ENCODE results near the gene GIGYF2.

Gene GIGYF2

GRCh38 chr2:232697059-232697806 is at the start of gene GIGYF2:
GIGYF2 (plus strand) TSS chr2:232697331; CDS start chr2:232735198, 37,867 bp downstream.
- no peak for TF ChIP-seq CTCF (IDR thresholded peaks at IDR 0.05)
- Mint-ChIP-seq H3K9me3 (no peaks in the 10 kb centered on the region), H3K4me3 (peak within 1 kb of the TSS; percentile 99), H3K36me3 (ENCODE audit: low read depth) (peaks cover 12% of the 10 kb centered on the region), H3K4me1 (peaks cover 34% of the 10 kb centered on the region), H3K27me3 (ENCODE audit: low read depth, poor library complexity) (no peaks in the 10 kb centered on the region), H3K27ac (peak within 1 kb of the TSS; percentile 95)
- DNase-seq: peak; percentile 99

GRCh38 chr2:232649033-232649432 is 48.1 kb upstream of the GIGYF2 start:
- Mint-ChIP-seq H3K4me1 (peaks cover 66% of the 10 kb centered on the region), H3K36me3 (ENCODE audit: low read depth) (no peaks in the 10 kb centered on the region), H3K9me3 (no peaks in the 10 kb centered on the region), H3K27me3 (ENCODE audit: low read depth, poor library complexity) (no peaks in the 10 kb centered on the region), H3K27ac (peak overlapping the region; percentile 68), H3K4me3 (no peak overlapping the region)
- no peak for TF ChIP-seq CTCF (IDR thresholded peaks at IDR 0.05)
- no peak for DNase-seq

GRCh38 chr2:232652505-232652851 is 44.7 kb upstream of the GIGYF2 start:
- DNase-seq: no peak
- peak overlapping the region; percentile 64 for H3K27ac Mint-ChIP-seq
- H3K36me3 Mint-ChIP-seq (ENCODE audit: low read depth): no peaks in the 10 kb centered on the region
- no peaks in the 10 kb centered on the region for H3K9me3 Mint-ChIP-seq
- no peak for TF ChIP-seq CTCF (IDR thresholded peaks at IDR 0.05)
- peaks cover 56% of the 10 kb centered on the region for H3K4me1 Mint-ChIP-seq
- no peaks in the 10 kb centered on the region for H3K27me3 Mint-ChIP-seq (ENCODE audit: low read depth, poor library complexity)
- peak overlapping the region; percentile 21 for H3K4me3 Mint-ChIP-seq

- Mint-ChIP-seq H3K4me3 (no peak overlapping the region), H3K9me3 (no peaks in the 10 kb centered on the region)
- no peak for TF ChIP-seq CTCF (IDR thresholded peaks at IDR 0.05)
Observed at GRCh38 chr2:232653441-232653840, 43.7 kb upstream of the GIGYF2 start.

GRCh38 chr2:232655392-232655791 is 41.7 kb upstream of the GIGYF2 start:
- H3K36me3 Mint-ChIP-seq (ENCODE audit: low read depth): peaks cover 10% of the 10 kb centered on the region
- peaks cover 32% of the 10 kb centered on the region for H3K4me1 Mint-ChIP-seq
- no peak overlapping the region for H3K4me3 Mint-ChIP-seq
- peak overlapping the region; percentile 73 for H3K27ac Mint-ChIP-seq
- no peaks in the 10 kb centered on the region for H3K27me3 Mint-ChIP-seq (ENCODE audit: low read depth, poor library complexity)
- H3K9me3 Mint-ChIP-seq: no peaks in the 10 kb centered on the region
- TF ChIP-seq CTCF (IDR thresholded peaks at IDR 0.05): no peak
- DNase-seq: no peak

More at GRCh38 chr2:232653441-232653840, 43.7 kb upstream of the GIGYF2 start:
- no peak for DNase-seq
- Mint-ChIP-seq H3K36me3 (ENCODE audit: low read depth) (no peaks in the 10 kb centered on the region), H3K27ac (no peak overlapping the region), H3K4me1 (peaks cover 48% of the 10 kb centered on the region), H3K27me3 (ENCODE audit: low read depth, poor library complexity) (no peaks in the 10 kb centered on the region)

GRCh38 chr2:232658217-232658785 is 38.8 kb upstream of the GIGYF2 start:
- H3K27me3 Mint-ChIP-seq (ENCODE audit: low read depth, poor library complexity): no peaks in the 10 kb centered on the region
- no peak for DNase-seq
- peak overlapping the region; percentile 68 for H3K27ac Mint-ChIP-seq
- peaks cover 23% of the 10 kb centered on the region for H3K36me3 Mint-ChIP-seq (ENCODE audit: low read depth)
- H3K4me1 Mint-ChIP-seq: peaks cover 19% of the 10 kb centered on the region
- no peak for TF ChIP-seq CTCF (IDR thresholded peaks at IDR 0.05)
- H3K9me3 Mint-ChIP-seq: no peaks in the 10 kb centered on the region
- H3K4me3 Mint-ChIP-seq: no peak overlapping the region

All from nephron progenitor cell (in vitro differentiated cells).